DMS114 treated with DMSO at 0.1 percent for 48 hours (cell line): ENCODE data around the gene KLHDC8A.
"Not testable (repeated sequence)": the region's sequence is repeated elsewhere in the genome, so short reads cannot be mapped to it uniquely, and the experiment has no call there.

Source experiments
- DNase-seq: peaks from one replicate; lab custom pipeline; 2025; ENCODE audit not compliant: unreplicated experiment; lab: John Stamatoyannopoulos, UW

KLHDC8A gene

GRCh38 chr1:205356440-205357139, at the start of gene KLHDC8A:
TSS of gene KLHDC8A (minus strand) at chr1:205356922. CDS start at chr1:205343604, 13,318 bp downstream.
- no peak for DNase-seq

GRCh38 chr1:205406252-205406651, 49.5 kb upstream of the KLHDC8A start:
- DNase-seq = not testable (repeated sequence)

GRCh38 chr1:205404484-205404883, 47.8 kb upstream of the KLHDC8A start:
- not testable (repeated sequence) for DNase-seq

GRCh38 chr1:205398586-205398985, 41.9 kb upstream of the KLHDC8A start:
- no peak for DNase-seq

GRCh38 chr1:205396967-205397616, 40.4 kb upstream of the KLHDC8A start:
- peak; percentile 25 for DNase-seq

GRCh38 chr1:205395616-205396015, 38.9 kb upstream of the KLHDC8A start:
- DNase-seq = no peak

- DNase-seq = no peak
These were observed 35.9 kb upstream of the KLHDC8A start for GRCh38 chr1:205392650-205393049.

GRCh38 chr1:205391386-205391785, 34.7 kb upstream of the KLHDC8A start:
- no peak for DNase-seq

GRCh38 chr1:205387845-205388244, 31.1 kb upstream of the KLHDC8A start:
- DNase-seq = no peak

- DNase-seq = not testable (repeated sequence)
These were observed 26.3 kb upstream of the KLHDC8A start for GRCh38 chr1:205382990-205383389.

- DNase-seq = no peak
These were observed 25.8 kb upstream of the KLHDC8A start for GRCh38 chr1:205382561-205382960.

- no peak for DNase-seq
These were observed 24.6 kb upstream of the KLHDC8A start for GRCh38 chr1:205381305-205381704.

GRCh38 chr1:205380882-205381281, 24.2 kb upstream of the KLHDC8A start:
- no peak for DNase-seq

GRCh38 chr1:205379056-205379455, 22.3 kb upstream of the KLHDC8A start:
- no peak for DNase-seq

- DNase-seq = no peak
These were observed 20.6 kb upstream of the KLHDC8A start for GRCh38 chr1:205377355-205377754.

- DNase-seq = no peak
These were observed 20.0 kb upstream of the KLHDC8A start for GRCh38 chr1:205376739-205377138.

GRCh38 chr1:205375835-205376545, 19.3 kb upstream of the KLHDC8A start:
- DNase-seq = no peak

- no peak for DNase-seq
These were observed 17.7 kb upstream of the KLHDC8A start for GRCh38 chr1:205374210-205375078.

- no peak for DNase-seq
These were observed 17.1 kb upstream of the KLHDC8A start for GRCh38 chr1:205373798-205374175.

GRCh38 chr1:205373022-205373797, 16.5 kb upstream of the KLHDC8A start:
- no peak for DNase-seq
